ENCODE measurements around the gene MARCHF2.

The MARCHF2 gene

GRCh38 chr19:8483165-8483564 is 70.1 kb downstream of the MARCHF2 start:
- Histone ChIP-seq H3K9ac (ENCODE audit: low read length) (no peak overlapping the region), H3K9me2 (ENCODE audit: low read depth, low read length) (no peaks in the 10 kb centered on the region), H3K4me1 (ENCODE audit: insufficient read depth, low read length, severe bottlenecking) (no peaks in the 10 kb centered on the region), H2AFZ (ENCODE audit: low read length) (no peak overlapping the region), H3F3A (ENCODE audit: insufficient read depth, low read length) (no peaks in the 10 kb centered on the region; the same call in 1 of the 2 replicates), H3K9me3 (ENCODE audit: low read length) (no peaks in the 10 kb centered on the region), H4K20me1 (ENCODE audit: insufficient read depth, low read length) (peaks cover 5% of the 10 kb centered on the region; the same call in 1 of the 2 replicates), H3K27me3 (ENCODE audit: insufficient read depth, low read length) (no peaks in the 10 kb centered on the region), H3K79me2 (ENCODE audit: insufficient read depth, low read length) (peaks cover 12% of the 10 kb centered on the region), H3K4me3 (ENCODE audit: low read depth, low read length, poor library complexity, severe bottlenecking) (no peak overlapping the region), H3K4me2 (ENCODE audit: low read length) (no peak overlapping the region), H3K36me3 (ENCODE audit: insufficient read depth, low read length) (peaks cover 93% of the 10 kb centered on the region), H3K27ac (ENCODE audit: low read depth, low read length, poor library complexity, severe bottlenecking) (no peak overlapping the region)
- TF ChIP-seq EZH2 (IDR thresholded peaks at IDR 0.05; ENCODE audit: borderline replicate concordance, low read length), result no peak
- no peak for TF ChIP-seq CTCF (IDR thresholded peaks at IDR 0.05; ENCODE audit: low read length)

GRCh38 chr19:8484331-8484894 is 71.3 kb downstream of the MARCHF2 start:
- no peak overlapping the region for H3K4me3 ChIP-seq (ENCODE audit: low read depth, low read length, poor library complexity, severe bottlenecking)
- peaks cover 4% of the 10 kb centered on the region; the same call in 1 of the 2 replicates for H3K79me2 ChIP-seq (ENCODE audit: insufficient read depth, low read length)
- H3K27me3 ChIP-seq (ENCODE audit: insufficient read depth, low read length), result no peaks in the 10 kb centered on the region
- H4K20me1 ChIP-seq (ENCODE audit: insufficient read depth, low read length), result no peaks in the 10 kb centered on the region
- H3K9me3 ChIP-seq (ENCODE audit: low read length), result no peaks in the 10 kb centered on the region
- no peak overlapping the region for H2AFZ ChIP-seq (ENCODE audit: low read length)
- TF ChIP-seq CTCF (IDR thresholded peaks at IDR 0.05; ENCODE audit: low read length), result no peak
- no peak for TF ChIP-seq EZH2 (IDR thresholded peaks at IDR 0.05; ENCODE audit: borderline replicate concordance, low read length)
- no peaks in the 10 kb centered on the region for H3K4me1 ChIP-seq (ENCODE audit: insufficient read depth, low read length, severe bottlenecking)
- H3K4me2 ChIP-seq (ENCODE audit: low read length), result no peak overlapping the region
- no peaks in the 10 kb centered on the region for H3K9me2 ChIP-seq (ENCODE audit: low read depth, low read length)
- no peaks in the 10 kb centered on the region; the same call in 1 of the 2 replicates for H3F3A ChIP-seq (ENCODE audit: insufficient read depth, low read length)
- no peak overlapping the region for H3K27ac ChIP-seq (ENCODE audit: low read depth, low read length, poor library complexity, severe bottlenecking)
- H3K9ac ChIP-seq (ENCODE audit: low read length), result no peak overlapping the region
- peaks cover 92% of the 10 kb centered on the region for H3K36me3 ChIP-seq (ENCODE audit: insufficient read depth, low read length)

- H4K20me1 ChIP-seq (ENCODE audit: insufficient read depth, low read length), result no peaks in the 10 kb centered on the region
- H3K9ac ChIP-seq (ENCODE audit: low read length), result no peak overlapping the region
- TF ChIP-seq EZH2 (IDR thresholded peaks at IDR 0.05; ENCODE audit: borderline replicate concordance, low read length), result no peak
- TF ChIP-seq CTCF (IDR thresholded peaks at IDR 0.05; ENCODE audit: low read length), result no peak
- H3K4me3 ChIP-seq (ENCODE audit: low read depth, low read length, poor library complexity, severe bottlenecking), result no peak overlapping the region
- H3K36me3 ChIP-seq (ENCODE audit: insufficient read depth, low read length), result peaks cover 84% of the 10 kb centered on the region
- H3K4me2 ChIP-seq (ENCODE audit: low read length), result no peak overlapping the region
- no peak overlapping the region for H3K27ac ChIP-seq (ENCODE audit: low read depth, low read length, poor library complexity, severe bottlenecking)
- H2AFZ ChIP-seq (ENCODE audit: low read length), result no peak overlapping the region
- no peaks in the 10 kb centered on the region for H3K9me3 ChIP-seq (ENCODE audit: low read length)
- no peaks in the 10 kb centered on the region; the same call in 1 of the 2 replicates for H3F3A ChIP-seq (ENCODE audit: insufficient read depth, low read length)
- no peaks in the 10 kb centered on the region for H3K79me2 ChIP-seq (ENCODE audit: insufficient read depth, low read length)
- no peaks in the 10 kb centered on the region for H3K9me2 ChIP-seq (ENCODE audit: low read depth, low read length)
- H3K27me3 ChIP-seq (ENCODE audit: insufficient read depth, low read length), result no peaks in the 10 kb centered on the region
- no peaks in the 10 kb centered on the region for H3K4me1 ChIP-seq (ENCODE audit: insufficient read depth, low read length, severe bottlenecking)
Observed at GRCh38 chr19:8485561-8486371, 72.7 kb downstream of the MARCHF2 start.
